Endothelial cell (in vitro differentiated cells): Measurements from ENCODE around the gene ACSS1. TPM values are rescaled to one million over a fixed set of nuclear protein-coding genes. Genes with fewer than 3 reads are reported as not detected.

Experiments used
- DNase-seq: peaks from one replicate; pipeline ENCODE4 v3.0.0; 2021; ENCODE audit warnings: low spot score
- H3K27ac Mint-ChIP-seq: one replicate; pipeline ENCODE4 v1.8.0; 2021; ENCODE audit warnings: mixed read lengths, inconsistent platforms; ENCODE audit not compliant: unreplicated experiment
- H3K27me3 Mint-ChIP-seq: one replicate; pipeline ENCODE4 v1.8.0; 2021; ENCODE audit warnings: mild to moderate bottlenecking, moderate library complexity, mixed read lengths, inconsistent platforms; ENCODE audit not compliant: unreplicated experiment
- H3K36me3 Mint-ChIP-seq: one replicate; pipeline ENCODE4 v1.8.0; 2021; ENCODE audit warnings: mild to moderate bottlenecking, low read depth, mixed read lengths, inconsistent platforms; ENCODE audit not compliant: unreplicated experiment
- H3K4me1 Mint-ChIP-seq: one replicate; pipeline ENCODE4 v1.8.0; 2021; ENCODE audit warnings: mild to moderate bottlenecking, mixed read lengths, inconsistent platforms; ENCODE audit not compliant: unreplicated experiment
- H3K4me3 Mint-ChIP-seq: one replicate; pipeline ENCODE4 v1.8.0; 2021; ENCODE audit warnings: mild to moderate bottlenecking, mixed read lengths, inconsistent platforms; ENCODE audit not compliant: unreplicated experiment
- H3K9me3 Mint-ChIP-seq: one replicate; pipeline ENCODE4 v1.8.0; 2021; ENCODE audit warnings: mixed read lengths, inconsistent platforms; ENCODE audit not compliant: unreplicated experiment
- total RNA-seq: library from RNA; stranded (reverse); fragmentation: NEBNext Ultra II Directional; extraction: Animal tissue kit (Norgen Biotek cat#: 25700); gene quantifications from one replicate; pipeline ENCODE4 v1.2.1, GENCODE V29; 2021; ENCODE audit not compliant: unreplicated experiment
- TF ChIP-seq, protein P1 (sequence below): fragments of 200-600 bp; sonication (generic); IDR thresholded peaks from one replicate; pipeline ENCODE4 v1.5.0; 2021; ENCODE audit warnings: antibody characterized with exemption; ENCODE audit not compliant: unreplicated experiment

The ACSS1 gene
- total RNA-seq, 1 donor from 2014 or later, result 15.5 TPM

GRCh38 chr20:25032065-25032477, 25.9 kb downstream of the ACSS1 start:
- H3K27ac Mint-ChIP-seq, result no peak overlapping the region
- peaks cover 26% of the 10 kb centered on the region for H3K4me1 Mint-ChIP-seq
- DNase-seq, result no peak
- H3K36me3 Mint-ChIP-seq, result peaks cover 4% of the 10 kb centered on the region
- peaks cover 2% of the 10 kb centered on the region for H3K27me3 Mint-ChIP-seq
- no peak overlapping the region for H3K4me3 Mint-ChIP-seq
- H3K9me3 Mint-ChIP-seq, result no peaks in the 10 kb centered on the region
- TF ChIP-seq, protein P1, sequence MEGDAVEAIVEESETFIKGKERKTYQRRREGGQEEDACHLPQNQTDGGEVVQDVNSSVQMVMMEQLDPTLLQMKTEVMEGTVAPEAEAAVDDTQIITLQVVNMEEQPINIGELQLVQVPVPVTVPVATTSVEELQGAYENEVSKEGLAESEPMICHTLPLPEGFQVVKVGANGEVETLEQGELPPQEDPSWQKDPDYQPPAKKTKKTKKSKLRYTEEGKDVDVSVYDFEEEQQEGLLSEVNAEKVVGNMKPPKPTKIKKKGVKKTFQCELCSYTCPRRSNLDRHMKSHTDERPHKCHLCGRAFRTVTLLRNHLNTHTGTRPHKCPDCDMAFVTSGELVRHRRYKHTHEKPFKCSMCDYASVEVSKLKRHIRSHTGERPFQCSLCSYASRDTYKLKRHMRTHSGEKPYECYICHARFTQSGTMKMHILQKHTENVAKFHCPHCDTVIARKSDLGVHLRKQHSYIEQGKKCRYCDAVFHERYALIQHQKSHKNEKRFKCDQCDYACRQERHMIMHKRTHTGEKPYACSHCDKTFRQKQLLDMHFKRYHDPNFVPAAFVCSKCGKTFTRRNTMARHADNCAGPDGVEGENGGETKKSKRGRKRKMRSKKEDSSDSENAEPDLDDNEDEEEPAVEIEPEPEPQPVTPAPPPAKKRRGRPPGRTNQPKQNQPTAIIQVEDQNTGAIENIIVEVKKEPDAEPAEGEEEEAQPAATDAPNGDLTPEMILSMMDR, result no peak

- Mint-ChIP-seq H3K27me3 (peaks cover 2% of the 10 kb centered on the region), H3K9me3 (no peaks in the 10 kb centered on the region), H3K4me1 (peaks cover 18% of the 10 kb centered on the region), H3K4me3 (no peak overlapping the region), H3K27ac (no peak overlapping the region), H3K36me3 (peaks cover 4% of the 10 kb centered on the region)
- TF ChIP-seq, protein P1, result no peak
- DNase-seq, result no peak
Observed at GRCh38 chr20:25031241-25031640, 26.7 kb downstream of the ACSS1 start.

DNA sequence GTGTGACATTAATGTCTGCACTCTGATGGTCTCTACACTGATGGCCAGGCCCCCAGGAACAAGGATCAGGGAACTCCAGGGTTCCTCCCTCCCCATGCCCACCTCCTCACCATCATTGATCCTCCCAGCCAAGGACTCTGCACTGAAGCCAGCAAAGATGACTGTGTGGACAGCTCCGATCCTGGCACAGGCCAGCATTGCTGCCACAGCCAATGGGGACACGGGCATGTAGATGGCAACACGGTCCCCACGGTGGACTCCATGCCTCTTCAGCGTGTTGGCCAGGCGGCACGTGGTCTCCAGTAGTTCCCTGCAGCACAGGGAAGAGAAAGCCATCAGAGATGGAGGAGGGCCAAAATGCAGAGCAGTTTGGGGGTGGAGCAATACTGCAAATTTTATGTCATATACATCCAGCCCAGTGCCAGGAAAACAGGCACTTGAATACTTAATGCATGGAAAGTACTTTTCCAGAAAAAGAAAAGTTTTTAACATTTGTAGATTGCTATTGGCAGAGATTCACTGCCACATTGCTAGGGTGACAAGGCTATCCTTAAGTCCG, 27.2 kb downstream of the ACSS1 start:
- Mint-ChIP-seq H3K4me1 (peaks cover 13% of the 10 kb centered on the region), H3K27me3 (peaks cover 1% of the 10 kb centered on the region), H3K9me3 (no peaks in the 10 kb centered on the region), H3K27ac (no peak overlapping the region), H3K36me3 (peaks cover 4% of the 10 kb centered on the region), H3K4me3 (no peak overlapping the region)
- TF ChIP-seq, protein P1, result no peak
- no peak for DNase-seq

DNA sequence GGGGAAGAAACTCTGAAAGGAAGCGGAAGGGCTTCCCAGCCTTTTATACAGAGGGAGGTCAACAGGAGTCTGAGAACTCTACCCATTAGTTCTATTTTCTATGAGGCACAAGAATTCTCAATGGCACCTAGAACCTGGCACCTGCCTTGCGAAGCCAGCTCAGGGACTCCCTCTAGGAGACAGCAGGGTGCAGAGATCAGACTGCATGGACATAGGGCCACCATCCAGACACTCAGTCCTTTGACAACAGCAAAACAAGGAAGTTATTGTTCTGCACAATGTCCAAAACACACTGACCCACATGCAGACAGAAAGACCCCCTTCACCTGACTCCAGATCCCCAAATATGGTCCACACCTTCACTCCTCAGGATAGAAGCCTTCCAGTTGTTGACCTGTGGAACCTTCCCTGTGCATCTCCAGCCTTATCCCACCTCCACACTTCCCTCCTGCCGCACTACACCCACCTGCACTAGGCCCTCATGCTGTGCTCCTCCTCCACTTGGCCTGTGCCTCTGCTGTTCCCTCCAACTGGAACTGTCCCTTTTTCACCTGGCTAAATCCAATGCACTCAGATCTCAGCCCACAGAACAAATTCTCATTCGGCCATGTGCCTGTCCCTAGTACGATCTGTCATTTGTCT, 27.8 kb downstream of the ACSS1 start:
- no peak overlapping the region for H3K4me3 Mint-ChIP-seq
- H3K4me1 Mint-ChIP-seq, result peaks cover 7% of the 10 kb centered on the region
- H3K27me3 Mint-ChIP-seq, result peaks cover 1% of the 10 kb centered on the region
- H3K27ac Mint-ChIP-seq, result no peak overlapping the region
- peaks cover 4% of the 10 kb centered on the region for H3K36me3 Mint-ChIP-seq
- no peak for DNase-seq
- TF ChIP-seq, protein P1, result no peak
- H3K9me3 Mint-ChIP-seq, result no peaks in the 10 kb centered on the region

DNA sequence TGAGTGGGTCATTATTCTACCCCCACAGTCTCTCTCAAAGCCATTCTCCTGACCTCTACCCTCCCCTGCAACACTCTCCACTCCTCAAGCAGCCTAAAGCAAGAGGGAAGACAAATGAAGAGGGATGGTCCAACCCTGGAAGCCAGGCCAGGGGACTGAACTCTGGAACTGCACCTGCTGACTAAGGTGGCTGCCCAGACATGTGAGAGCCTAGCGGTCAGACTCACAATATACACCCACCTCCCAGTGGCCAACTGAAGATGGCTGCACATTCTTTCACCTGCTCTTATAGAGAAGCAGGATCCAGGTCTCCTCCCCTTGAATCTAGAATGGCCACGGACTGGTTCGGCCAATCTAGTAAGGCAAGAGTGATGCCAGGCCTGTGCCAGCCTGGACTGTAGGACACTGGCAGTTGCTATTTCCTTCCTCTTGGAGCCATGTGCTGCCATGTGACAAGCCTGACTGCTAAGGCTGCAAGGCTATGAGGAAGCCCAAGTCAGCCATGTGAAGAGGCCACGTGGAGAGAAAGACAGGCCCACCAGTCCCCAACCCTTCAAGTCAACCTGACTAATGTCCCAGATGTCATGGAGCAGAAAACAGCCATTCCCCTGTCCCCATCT, 31.8 kb downstream of the ACSS1 start:
- Mint-ChIP-seq H3K9me3 (no peaks in the 10 kb centered on the region), H3K4me1 (no peaks in the 10 kb centered on the region), H3K27me3 (peaks cover 4% of the 10 kb centered on the region), H3K36me3 (peaks cover 4% of the 10 kb centered on the region), H3K27ac (no peak overlapping the region), H3K4me3 (no peak overlapping the region)
- no peak for DNase-seq
- TF ChIP-seq, protein P1, result no peak
